PC-9 (cell line): ENCODE results near the gene CLASP1.
"Not testable (repeated sequence)": the region's sequence is repeated elsewhere in the genome, so short reads cannot be mapped to it uniquely, and the experiment has no call there.

Experiments used
- EZH2 ChIP-seq: fragments of 200-600 bp; sonication (generic); IDR thresholded peaks from 2 replicates; pipeline ENCODE4 v1.8.0; 2017; ENCODE audit warnings: antibody characterized with exemption, low read depth
- TF ChIP-seq, protein P1 (sequence below): fragments of 200-600 bp; sonication (generic); conservative IDR thresholded peaks from 2 replicates; pipeline ENCODE4 v1.6.1; 2017; ENCODE audit warnings: mixed run types, antibody characterized with exemption, mild to moderate bottlenecking, moderate library complexity

DNA sequence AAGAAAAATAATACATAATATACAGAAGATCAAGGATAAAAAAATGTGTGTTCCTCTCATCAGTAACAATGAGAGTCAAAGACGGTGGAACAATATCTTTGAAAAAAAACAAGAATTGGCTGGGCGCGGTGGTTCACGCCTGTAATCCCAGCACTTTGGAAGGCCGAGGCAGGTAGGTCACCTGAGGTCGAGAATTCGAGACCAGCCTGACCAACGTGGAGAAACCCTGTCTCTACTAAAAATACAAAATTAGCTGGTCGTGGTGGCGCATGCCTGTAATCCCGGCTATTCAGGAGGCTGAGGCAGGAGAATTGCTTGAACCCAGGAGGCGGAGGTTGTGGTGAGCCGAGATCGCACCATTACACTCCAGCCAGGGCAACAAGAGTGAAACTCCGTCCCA, 335.6 kb downstream of the CLASP1 start:
- TF ChIP-seq, protein P1, sequence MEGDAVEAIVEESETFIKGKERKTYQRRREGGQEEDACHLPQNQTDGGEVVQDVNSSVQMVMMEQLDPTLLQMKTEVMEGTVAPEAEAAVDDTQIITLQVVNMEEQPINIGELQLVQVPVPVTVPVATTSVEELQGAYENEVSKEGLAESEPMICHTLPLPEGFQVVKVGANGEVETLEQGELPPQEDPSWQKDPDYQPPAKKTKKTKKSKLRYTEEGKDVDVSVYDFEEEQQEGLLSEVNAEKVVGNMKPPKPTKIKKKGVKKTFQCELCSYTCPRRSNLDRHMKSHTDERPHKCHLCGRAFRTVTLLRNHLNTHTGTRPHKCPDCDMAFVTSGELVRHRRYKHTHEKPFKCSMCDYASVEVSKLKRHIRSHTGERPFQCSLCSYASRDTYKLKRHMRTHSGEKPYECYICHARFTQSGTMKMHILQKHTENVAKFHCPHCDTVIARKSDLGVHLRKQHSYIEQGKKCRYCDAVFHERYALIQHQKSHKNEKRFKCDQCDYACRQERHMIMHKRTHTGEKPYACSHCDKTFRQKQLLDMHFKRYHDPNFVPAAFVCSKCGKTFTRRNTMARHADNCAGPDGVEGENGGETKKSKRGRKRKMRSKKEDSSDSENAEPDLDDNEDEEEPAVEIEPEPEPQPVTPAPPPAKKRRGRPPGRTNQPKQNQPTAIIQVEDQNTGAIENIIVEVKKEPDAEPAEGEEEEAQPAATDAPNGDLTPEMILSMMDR = not testable (repeated sequence)
- TF ChIP-seq EZH2 = not testable (repeated sequence)
